Neural cell (in vitro differentiated cells): Measurements from ENCODE around the gene TSPAN18. TPM values are rescaled to one million over a fixed set of nuclear protein-coding genes. Genes with fewer than 3 reads are reported as not detected.

Experiments used
- H2AFZ ChIP-seq: fragments of 200-600, 300-800 bp; sonication (generic), shearing (Covaris generic); 2 replicates; pipeline ENCODE4 v1.6.0; 2014; ENCODE audit warnings: low read depth, mild to moderate bottlenecking, antibody characterized with exemption, low read length, moderate library complexity
- H3F3A ChIP-seq: fragments of 200-600 bp; shearing (Covaris generic); 2 replicates; pipeline ENCODE4 v1.6.1; 2016; ENCODE audit warnings: mild to moderate bottlenecking, moderate library complexity, mixed read lengths, antibody characterized with exemption, low read length; ENCODE audit not compliant: insufficient read depth, poor library complexity, severe bottlenecking
- H3K27ac ChIP-seq: fragments of 200-600, 300-800 bp; sonication (generic), shearing (Covaris generic); 2 replicates; pipeline ENCODE4 v1.5.1; 2014; ENCODE audit warnings: mild to moderate bottlenecking, low read length, moderate library complexity
- H3K27me3 ChIP-seq: fragments of 300-800, 200-600 bp; sonication (generic), shearing (Covaris generic); 2 replicates; pipeline ENCODE4 v1.6.0; 2014; ENCODE audit warnings: mild to moderate bottlenecking, low read depth, low read length, moderate library complexity; ENCODE audit not compliant: insufficient read depth
- H3K36me3 ChIP-seq: fragments of 300-800, 200-600 bp; sonication (generic), shearing (Covaris generic); 2 replicates; pipeline ENCODE4 v1.5.1; 2014; ENCODE audit warnings: mild to moderate bottlenecking, antibody characterized with exemption, low read length, moderate library complexity; ENCODE audit not compliant: insufficient read depth
- H3K4me2 ChIP-seq: fragments of 300-800, 200-600 bp; sonication (generic), shearing (Covaris generic); 2 replicates; pipeline ENCODE4 v1.6.0; 2014; ENCODE audit warnings: mild to moderate bottlenecking, low read length
- H3K4me3 ChIP-seq: fragments of 300-800, 200-600 bp; sonication (generic), shearing (Covaris generic); 2 replicates; pipeline ENCODE4 v1.5.1; 2014; ENCODE audit warnings: mild to moderate bottlenecking, low read length, moderate library complexity
- H3K79me2 ChIP-seq: fragments of 200-600 bp; shearing (Covaris generic); replicated peaks from 2 replicates; pipeline ENCODE4 v1.6.0; 2014; ENCODE audit warnings: mild to moderate bottlenecking, low read length, moderate library complexity; ENCODE audit not compliant: insufficient read depth
- H3K9ac ChIP-seq: fragments of 300-800, 200-600 bp; sonication (generic), shearing (Covaris generic); 2 replicates; pipeline ENCODE4 v1.6.1; 2016; ENCODE audit warnings: mild to moderate bottlenecking, low read length, mixed read lengths
- H3K9me2 ChIP-seq: fragments of 200-600 bp; shearing (Covaris generic); 2 replicates; pipeline ENCODE4 v1.6.1; 2016; ENCODE audit warnings: mild to moderate bottlenecking, low read length, mixed read lengths; ENCODE audit not compliant: insufficient read depth
- H3K9me3 ChIP-seq: fragments of 200-600, 300-800 bp; sonication (generic), shearing (Covaris generic); 2 replicates; pipeline ENCODE4 v1.6.1; 2016; ENCODE audit warnings: mild to moderate bottlenecking, mixed run types, low read length, moderate library complexity, mixed read lengths
- H4K20me1 ChIP-seq: fragments of 200-600 bp; shearing (Covaris generic); 2 replicates; pipeline ENCODE4 v1.6.1; 2016; ENCODE audit warnings: mild to moderate bottlenecking, mixed run types; ENCODE audit not compliant: insufficient read depth
- EP300 ChIP-seq: fragments of 450-650 bp; conservative IDR thresholded peaks from 2 replicates; pipeline ENCODE4 v1.6.1; 2014; ENCODE audit warnings: antibody characterized with exemption, mild to moderate bottlenecking, moderate library complexity; ENCODE audit not compliant: poor library complexity, severe bottlenecking
- EZH2 ChIP-seq: fragments of 200-600, 300-800 bp; shearing (Covaris generic), sonication (generic); IDR thresholded peaks from 2 replicates; pipeline ENCODE4 v1.6.1; 2014; ENCODE audit warnings: antibody characterized with exemption, low read length, borderline replicate concordance, mild to moderate bottlenecking; ENCODE audit not compliant: insufficient read depth, poor library complexity, severe bottlenecking
- MXI1 ChIP-seq: fragments of 450-650 bp; conservative IDR thresholded peaks from 2 replicates; pipeline ENCODE4 v1.6.1; 2014; ENCODE audit warnings: antibody characterized with exemption, mild to moderate bottlenecking; ENCODE audit not compliant: poor library complexity, severe bottlenecking
- POLR2AphosphoS5 ChIP-seq: IDR thresholded peaks from 2 replicates; pipeline ENCODE4 v1.6.1; 2012
- RAD21 ChIP-seq: fragments of 450-650 bp; conservative IDR thresholded peaks from 2 replicates; pipeline ENCODE4 v1.6.1; 2014; ENCODE audit warnings: antibody characterized with exemption, mild to moderate bottlenecking, moderate library complexity
- SMC3 ChIP-seq: fragments of 450-650 bp; conservative IDR thresholded peaks from 2 replicates; pipeline ENCODE4 v1.6.1; 2014; ENCODE audit warnings: antibody characterized with exemption, mild to moderate bottlenecking, moderate library complexity; ENCODE audit not compliant: poor library complexity
- TAF1 ChIP-seq: IDR thresholded peaks from 2 replicates; pipeline ENCODE4 v1.6.1; 2012; ENCODE audit warnings: low read depth
- polyA plus RNA-seq: library from polyadenylated mRNA; depleted of rRNA; stranded (reverse); fragments of >200 nt; gene quantifications from 2 replicates; pipeline ENCODE4 v1.2.3, GENCODE V29; 2014
- TF ChIP-seq, protein P1 (sequence below): IDR thresholded peaks from 2 replicates; pipeline ENCODE4 v1.6.1; 2012; ENCODE audit warnings: borderline replicate concordance
- TF ChIP-seq, protein P2 (sequence below): fragments of 450-650 bp; IDR thresholded peaks from 2 replicates; pipeline ENCODE4 v1.5.1; 2014; ENCODE audit warnings: antibody characterized with exemption, mild to moderate bottlenecking, moderate library complexity; ENCODE audit not compliant: poor library complexity, severe bottlenecking

The TSPAN18 gene
- polyA plus RNA-seq, 1 donor from 2014 or later = 8.4 TPM

DNA sequence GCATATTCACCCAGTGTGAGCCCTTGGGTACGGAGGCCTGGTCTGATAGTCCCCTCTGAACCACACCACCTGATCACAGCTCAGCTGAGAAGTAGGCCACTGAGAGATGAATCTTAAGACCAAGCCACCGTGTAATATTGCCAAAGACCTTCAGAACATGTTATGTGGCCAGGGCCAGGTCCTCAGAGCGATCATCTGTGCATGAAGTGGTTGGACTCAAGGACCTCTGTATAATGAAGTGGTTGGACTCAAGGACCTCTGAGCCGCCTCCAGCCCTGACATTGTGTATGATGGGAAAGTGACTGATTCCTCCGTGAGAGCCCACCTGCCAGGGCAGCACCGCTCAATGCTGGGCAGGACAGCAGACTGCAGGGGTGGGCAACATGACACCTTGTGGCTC is 153.7 kb downstream of the TSPAN18 start:
- H3K27ac ChIP-seq = no peak overlapping the region
- H3K4me3 ChIP-seq = no peak overlapping the region
- no peaks in the 10 kb centered on the region for H3K36me3 ChIP-seq
- H3K9me2 ChIP-seq = no peaks in the 10 kb centered on the region
- H3K27me3 ChIP-seq = no peaks in the 10 kb centered on the region
- H3K9me3 ChIP-seq = no peaks in the 10 kb centered on the region
- no peaks in the 10 kb centered on the region for H3K79me2 ChIP-seq
- no peaks in the 10 kb centered on the region for H4K20me1 ChIP-seq
- H3K9ac ChIP-seq = no peak overlapping the region
- no peak for TF ChIP-seq EP300
- no peak for TF ChIP-seq TAF1
- TF ChIP-seq MXI1 = no peak
- TF ChIP-seq, protein P1, sequence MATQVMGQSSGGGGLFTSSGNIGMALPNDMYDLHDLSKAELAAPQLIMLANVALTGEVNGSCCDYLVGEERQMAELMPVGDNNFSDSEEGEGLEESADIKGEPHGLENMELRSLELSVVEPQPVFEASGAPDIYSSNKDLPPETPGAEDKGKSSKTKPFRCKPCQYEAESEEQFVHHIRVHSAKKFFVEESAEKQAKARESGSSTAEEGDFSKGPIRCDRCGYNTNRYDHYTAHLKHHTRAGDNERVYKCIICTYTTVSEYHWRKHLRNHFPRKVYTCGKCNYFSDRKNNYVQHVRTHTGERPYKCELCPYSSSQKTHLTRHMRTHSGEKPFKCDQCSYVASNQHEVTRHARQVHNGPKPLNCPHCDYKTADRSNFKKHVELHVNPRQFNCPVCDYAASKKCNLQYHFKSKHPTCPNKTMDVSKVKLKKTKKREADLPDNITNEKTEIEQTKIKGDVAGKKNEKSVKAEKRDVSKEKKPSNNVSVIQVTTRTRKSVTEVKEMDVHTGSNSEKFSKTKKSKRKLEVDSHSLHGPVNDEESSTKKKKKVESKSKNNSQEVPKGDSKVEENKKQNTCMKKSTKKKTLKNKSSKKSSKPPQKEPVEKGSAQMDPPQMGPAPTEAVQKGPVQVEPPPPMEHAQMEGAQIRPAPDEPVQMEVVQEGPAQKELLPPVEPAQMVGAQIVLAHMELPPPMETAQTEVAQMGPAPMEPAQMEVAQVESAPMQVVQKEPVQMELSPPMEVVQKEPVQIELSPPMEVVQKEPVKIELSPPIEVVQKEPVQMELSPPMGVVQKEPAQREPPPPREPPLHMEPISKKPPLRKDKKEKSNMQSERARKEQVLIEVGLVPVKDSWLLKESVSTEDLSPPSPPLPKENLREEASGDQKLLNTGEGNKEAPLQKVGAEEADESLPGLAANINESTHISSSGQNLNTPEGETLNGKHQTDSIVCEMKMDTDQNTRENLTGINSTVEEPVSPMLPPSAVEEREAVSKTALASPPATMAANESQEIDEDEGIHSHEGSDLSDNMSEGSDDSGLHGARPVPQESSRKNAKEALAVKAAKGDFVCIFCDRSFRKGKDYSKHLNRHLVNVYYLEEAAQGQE = no peak
- TF ChIP-seq EZH2 = no peak
- TF ChIP-seq RAD21 = no peak
- TF ChIP-seq, protein P2, sequence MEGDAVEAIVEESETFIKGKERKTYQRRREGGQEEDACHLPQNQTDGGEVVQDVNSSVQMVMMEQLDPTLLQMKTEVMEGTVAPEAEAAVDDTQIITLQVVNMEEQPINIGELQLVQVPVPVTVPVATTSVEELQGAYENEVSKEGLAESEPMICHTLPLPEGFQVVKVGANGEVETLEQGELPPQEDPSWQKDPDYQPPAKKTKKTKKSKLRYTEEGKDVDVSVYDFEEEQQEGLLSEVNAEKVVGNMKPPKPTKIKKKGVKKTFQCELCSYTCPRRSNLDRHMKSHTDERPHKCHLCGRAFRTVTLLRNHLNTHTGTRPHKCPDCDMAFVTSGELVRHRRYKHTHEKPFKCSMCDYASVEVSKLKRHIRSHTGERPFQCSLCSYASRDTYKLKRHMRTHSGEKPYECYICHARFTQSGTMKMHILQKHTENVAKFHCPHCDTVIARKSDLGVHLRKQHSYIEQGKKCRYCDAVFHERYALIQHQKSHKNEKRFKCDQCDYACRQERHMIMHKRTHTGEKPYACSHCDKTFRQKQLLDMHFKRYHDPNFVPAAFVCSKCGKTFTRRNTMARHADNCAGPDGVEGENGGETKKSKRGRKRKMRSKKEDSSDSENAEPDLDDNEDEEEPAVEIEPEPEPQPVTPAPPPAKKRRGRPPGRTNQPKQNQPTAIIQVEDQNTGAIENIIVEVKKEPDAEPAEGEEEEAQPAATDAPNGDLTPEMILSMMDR = no peak
- no peak for TF ChIP-seq SMC3
- TF ChIP-seq POLR2AphosphoS5 = no peak
- H2AFZ ChIP-seq = no peak overlapping the region
- no peaks in the 10 kb centered on the region for H3F3A ChIP-seq
- no peak overlapping the region for H3K4me2 ChIP-seq

DNA sequence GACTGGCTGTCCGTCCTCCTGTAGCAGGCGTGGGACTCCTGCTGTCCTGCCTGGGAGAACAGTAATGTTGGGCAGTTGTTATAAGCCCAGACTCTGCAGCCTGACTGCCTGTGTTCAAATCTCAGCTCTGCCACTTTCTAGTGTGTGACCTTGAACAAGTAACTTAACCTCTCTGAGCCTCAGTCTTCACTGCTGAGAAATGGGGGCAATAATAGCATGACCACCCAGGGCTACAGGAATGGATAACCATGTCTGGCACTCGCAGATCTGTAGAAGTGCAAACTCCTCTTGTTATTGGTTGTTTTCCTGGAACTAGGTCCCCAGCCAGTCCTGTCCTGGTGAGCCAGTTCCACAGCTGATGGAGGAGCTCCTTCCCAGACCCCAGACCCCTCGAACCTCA is 154.2 kb downstream of the TSPAN18 start:
- Histone ChIP-seq H3K4me2 (no peak overlapping the region), H3K4me3 (no peak overlapping the region), H3K27ac (no peak overlapping the region), H3K36me3 (no peaks in the 10 kb centered on the region), H3K27me3 (no peaks in the 10 kb centered on the region), H3K9ac (no peak overlapping the region), H3K9me2 (no peaks in the 10 kb centered on the region), H3F3A (no peaks in the 10 kb centered on the region), H3K79me2 (no peaks in the 10 kb centered on the region), H4K20me1 (no peaks in the 10 kb centered on the region), H2AFZ (no peak overlapping the region), H3K9me3 (no peaks in the 10 kb centered on the region)
- TF ChIP-seq TAF1 = no peak
- TF ChIP-seq POLR2AphosphoS5 = no peak
- no peak for TF ChIP-seq EP300
- TF ChIP-seq, protein P2 = no peak
- TF ChIP-seq SMC3 = no peak
- no peak for TF ChIP-seq MXI1
- TF ChIP-seq RAD21 = no peak
- TF ChIP-seq, protein P1 = no peak
- no peak for TF ChIP-seq EZH2
